ENCODE results near the gene AKIP1. TPM values are rescaled to one million over a fixed set of nuclear protein-coding genes. Genes with fewer than 3 reads are reported as not detected.

Gene AKIP1
- total RNA-seq, 2 experiments from 2014 or later, result 25.2 to 28.2 TPM

GRCh38 chr11:8956860-8957259 is 45.9 kb downstream of the AKIP1 start:
- Histone ChIP-seq H2AFZ (ENCODE audit: low read length) (no peak overlapping the region), H3K4me3 (ENCODE audit: low read depth, low read length, poor library complexity, severe bottlenecking) (no peak overlapping the region), H3K36me3 (ENCODE audit: insufficient read depth, low read length) (peaks cover 49% of the 10 kb centered on the region), H3K79me2 (ENCODE audit: insufficient read depth, low read depth, low read length) (peaks cover 22% of the 10 kb centered on the region), H3K4me1 (ENCODE audit: insufficient read depth, low read length, poor library complexity, severe bottlenecking) (peaks cover 4% of the 10 kb centered on the region), H3K4me2 (ENCODE audit: low read length) (no peak overlapping the region), H4K20me1 (ENCODE audit: insufficient read depth, low read length) (no peaks in the 10 kb centered on the region), H3K27ac (ENCODE audit: low read depth, low read length, poor library complexity, severe bottlenecking) (no peak overlapping the region), H3K9me3 (ENCODE audit: low read length) (no peaks in the 10 kb centered on the region), H3K9me2 (ENCODE audit: insufficient read depth, low read length) (no peaks in the 10 kb centered on the region)
- ChIA-PET POLR2A (interaction anchor here (1.3 kb wide), 1 partner anchor 8 kb away, joined by 3 read pairs; no protein-coding TSS in a partner anchor), CTCF (ENCODE audit: unreplicated experiment) (no interaction called here)
- intact Hi-C loops (cut with micrococcal nuclease; ENCODE audit: unreplicated experiment), result no loop called here
- no peak for DNase-seq (ENCODE audit: low spot score)
- BruUV-seq (replicated peaks), result no TSS peak
- TF ChIP-seq EZH2phosphoT487 (IDR thresholded peaks at IDR 0.05; ENCODE audit: borderline replicate concordance, low read depth, low read length) (no peak), CTCF (conservative IDR thresholded peaks at IDR 0.05; ENCODE audit: low read length) (no peak)

DNA sequence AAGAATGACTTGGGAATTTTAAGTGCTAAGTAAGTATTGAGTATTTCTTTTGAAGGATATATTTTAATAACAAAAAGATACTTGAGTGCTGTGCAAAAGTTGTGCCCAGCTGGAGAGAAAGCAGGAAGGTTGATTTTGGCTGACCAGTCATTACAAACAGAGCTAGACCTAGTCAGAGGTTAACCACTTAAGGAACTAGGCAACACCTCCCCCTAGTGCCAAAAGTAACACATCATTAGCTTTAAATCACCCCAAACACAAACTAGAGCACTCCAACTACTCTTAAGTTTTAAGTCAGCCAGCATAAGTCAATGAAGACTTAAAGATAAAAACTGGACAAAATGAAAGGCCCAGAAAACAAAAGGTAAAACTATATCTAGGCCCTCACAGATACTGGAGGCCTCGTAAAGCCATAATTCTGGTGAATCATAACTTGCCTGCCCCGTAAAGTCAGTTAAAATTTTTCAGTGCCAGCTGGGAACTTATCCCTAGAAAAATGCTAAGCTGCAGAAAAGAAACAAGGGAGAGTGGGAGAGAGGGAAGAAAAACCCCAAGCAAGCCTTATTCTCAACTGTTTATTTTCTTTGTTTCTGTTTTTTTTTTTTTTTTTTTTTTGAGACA is 48.7 kb downstream of the AKIP1 start:
- no peak overlapping the region for H2AFZ ChIP-seq (ENCODE audit: low read length)
- H4K20me1 ChIP-seq (ENCODE audit: insufficient read depth, low read length), result 0 out of 2 replicates have a peak, but pooled peaks cover 6% of the 10 kb centered on the region
- H3K4me3 ChIP-seq (ENCODE audit: low read depth, low read length, poor library complexity, severe bottlenecking), result no peak overlapping the region
- POLR2A ChIA-PET, result interaction anchor here (0.6 to 1.2 kb wide), 11 partner anchors 10 to 472 kb away, joined by 3 to 7 read pairs (median 4); partner anchors contain the start of gene AKIP1
- DNase-seq (ENCODE audit: low spot score), result peak; percentile 73
- H3K4me2 ChIP-seq (ENCODE audit: low read length), result no peak overlapping the region
- peaks cover 42% of the 10 kb centered on the region for H3K79me2 ChIP-seq (ENCODE audit: insufficient read depth, low read depth, low read length)
- H3K36me3 ChIP-seq (ENCODE audit: insufficient read depth, low read length), result peaks cover 25% of the 10 kb centered on the region
- CTCF ChIA-PET (ENCODE audit: unreplicated experiment), result interaction anchor here (0.6 to 1.9 kb wide), 3 partner anchors 22 to 282 kb away, joined by 3 to 8 read pairs (median 4); no protein-coding TSS in a partner anchor
- H3K27ac ChIP-seq (ENCODE audit: low read depth, low read length, poor library complexity, severe bottlenecking), result no peak overlapping the region
- intact Hi-C loops (cut with micrococcal nuclease; ENCODE audit: unreplicated experiment), result loop anchor here (1.0 kb wide), 1 partner anchor 45 kb away; no protein-coding TSS in a partner anchor
- BruUV-seq (replicated peaks), result no TSS peak
- peaks cover 17% of the 10 kb centered on the region for H3K4me1 ChIP-seq (ENCODE audit: insufficient read depth, low read length, poor library complexity, severe bottlenecking)
- no peak for TF ChIP-seq EZH2phosphoT487 (IDR thresholded peaks at IDR 0.05; ENCODE audit: borderline replicate concordance, low read depth, low read length)
- TF ChIP-seq CTCF (conservative IDR thresholded peaks at IDR 0.05; ENCODE audit: low read length), result peak; percentile 86
- H3K9me3 ChIP-seq (ENCODE audit: low read length), result no peaks in the 10 kb centered on the region
- no peaks in the 10 kb centered on the region for H3K9me2 ChIP-seq (ENCODE audit: insufficient read depth, low read length)

DNA sequence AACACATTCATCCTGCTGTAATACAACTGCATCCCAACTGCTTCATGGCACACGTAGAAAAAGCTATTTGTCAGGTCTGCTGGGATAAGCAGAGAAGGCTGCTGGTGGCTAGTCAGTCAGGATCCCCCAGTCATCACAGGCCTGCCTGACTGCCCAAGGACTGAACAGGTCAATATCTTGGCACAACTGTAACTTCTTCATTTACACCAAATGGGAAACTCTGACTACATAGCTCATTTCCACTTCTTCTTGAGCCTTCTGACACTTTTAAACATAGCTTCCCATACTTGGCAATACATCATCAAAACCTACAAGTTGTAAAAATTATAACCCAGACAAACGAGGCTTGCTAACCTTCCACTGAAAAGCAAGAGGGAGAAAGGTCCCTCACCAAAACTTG is 50.4 kb downstream of the AKIP1 start:
- Histone ChIP-seq H3K9me2 (ENCODE audit: insufficient read depth, low read length) (no peaks in the 10 kb centered on the region), H3K4me2 (ENCODE audit: low read length) (no peak overlapping the region), H3K9me3 (ENCODE audit: low read length) (no peaks in the 10 kb centered on the region), H3K4me1 (ENCODE audit: insufficient read depth, low read length, poor library complexity, severe bottlenecking) (peaks cover 24% of the 10 kb centered on the region), H3K27ac (ENCODE audit: low read depth, low read length, poor library complexity, severe bottlenecking) (no peak overlapping the region), H2AFZ (ENCODE audit: low read length) (no peak overlapping the region), H3K4me3 (ENCODE audit: low read depth, low read length, poor library complexity, severe bottlenecking) (no peak overlapping the region), H3K79me2 (ENCODE audit: insufficient read depth, low read depth, low read length) (peaks cover 42% of the 10 kb centered on the region), H4K20me1 (ENCODE audit: insufficient read depth, low read length) (0 out of 2 replicates have a peak, but pooled peaks cover 6% of the 10 kb centered on the region), H3K36me3 (ENCODE audit: insufficient read depth, low read length) (peaks cover 10% of the 10 kb centered on the region; the same call in 1 of the 2 replicates)
- ChIA-PET POLR2A (interaction anchor here (0.6 to 1.0 kb wide), 3 partner anchors 182 to 1843 kb away, joined by 3 to 4 read pairs (median 3); no protein-coding TSS in a partner anchor), CTCF (ENCODE audit: unreplicated experiment) (interaction anchor here (0.6 to 0.8 kb wide), 2 partner anchors 350 to 423 kb away, joined by 3 read pairs; partner anchors contain the start of gene IPO7)
- intact Hi-C loops (cut with micrococcal nuclease; ENCODE audit: unreplicated experiment), result no loop called here
- no peak for TF ChIP-seq EZH2phosphoT487 (IDR thresholded peaks at IDR 0.05; ENCODE audit: borderline replicate concordance, low read depth, low read length)
- no peak for TF ChIP-seq CTCF (conservative IDR thresholded peaks at IDR 0.05; ENCODE audit: low read length)
- BruUV-seq (replicated peaks), result no TSS peak
- DNase-seq (ENCODE audit: low spot score), result no peak

All from OCI-LY7 (cell line).